ENCODE results near the gene RGMB.
"Not testable (repeated sequence)": the region's sequence is repeated elsewhere in the genome, so short reads cannot be mapped to it uniquely, and the experiment has no call there.

RGMB gene

GRCh38 chr5:98736753-98737152 lies 36.7 kb upstream of the RGMB start:
- Histone ChIP-seq H3K4me1 (ENCODE audit: control insufficient read depth in 1 of 2, insufficient read depth in 1 of 2, low read depth in 1 of 2, low read length in 1 of 2) (no peaks in the 10 kb centered on the region), H3K27me3 (no peaks in the 10 kb centered on the region), H3K27ac (no peak overlapping the region), H3K36me3 (no peaks in the 10 kb centered on the region), H3K9me3 (no peaks in the 10 kb centered on the region), H3K4me3 (ENCODE audit: low read depth in 1 of 2, low read length in 1 of 2) (no peak overlapping the region)
- TF ChIP-seq CTCF (IDR thresholded peaks at IDR 0.05), result no peak

DNA sequence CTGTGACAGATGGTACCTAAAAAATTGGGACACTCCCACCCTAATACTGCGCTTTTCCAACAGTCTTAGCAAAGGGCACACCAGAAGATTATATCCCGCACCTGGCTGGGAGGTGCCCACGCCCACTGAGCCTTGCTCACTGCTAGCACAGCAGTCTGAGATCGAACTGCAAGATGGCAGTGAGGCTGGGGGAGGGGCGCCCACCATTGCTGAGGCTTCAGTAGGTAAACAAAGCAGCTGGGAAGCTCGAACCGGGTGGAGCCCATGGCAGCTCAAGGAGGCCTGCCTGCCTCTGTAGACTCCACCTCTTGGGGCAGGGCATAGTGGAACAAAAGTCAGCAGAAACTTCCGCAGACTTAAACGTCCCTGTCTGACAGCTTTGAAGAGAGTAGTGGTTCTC lies 36.0 kb upstream of the RGMB start:
- not testable (repeated sequence) for H3K9me3 ChIP-seq; H3K27me3 ChIP-seq; H3K4me1 ChIP-seq (ENCODE audit: control insufficient read depth in 1 of 2, insufficient read depth in 1 of 2, low read depth in 1 of 2, low read length in 1 of 2); H3K4me3 ChIP-seq (ENCODE audit: low read depth in 1 of 2, low read length in 1 of 2); H3K27ac ChIP-seq; H3K36me3 ChIP-seq

DNA sequence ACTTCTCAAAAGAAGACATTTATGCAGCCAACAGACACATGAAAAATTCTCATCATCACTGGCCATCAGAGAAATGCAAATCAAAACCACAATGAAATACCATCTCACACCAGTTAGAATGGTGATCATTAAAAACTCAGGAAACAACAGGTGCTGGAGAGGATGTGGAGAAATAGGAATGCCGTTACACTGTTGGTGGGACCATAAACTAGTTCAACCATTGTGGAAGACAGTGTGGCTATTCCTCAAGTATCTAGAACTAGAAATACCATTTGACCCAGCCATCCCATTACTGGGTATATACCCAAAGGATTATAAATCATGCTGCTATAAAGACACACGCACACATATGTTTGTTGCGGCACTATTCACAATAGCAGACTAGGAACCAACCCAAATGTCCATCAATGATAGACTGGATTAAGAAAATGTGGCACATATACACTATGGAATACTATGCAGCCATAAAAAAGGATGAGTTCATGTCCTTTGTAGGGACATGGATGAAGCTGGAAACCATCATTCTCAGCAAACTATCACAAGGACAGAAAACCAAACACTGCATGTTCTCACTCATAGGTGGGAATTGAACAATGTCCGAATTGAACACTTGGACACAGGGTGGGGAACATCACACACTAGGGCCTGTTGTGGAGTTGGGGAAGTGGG lies 34.8 kb upstream of the RGMB start:
- H3K36me3 ChIP-seq; H3K4me3 ChIP-seq (ENCODE audit: low read depth in 1 of 2, low read length in 1 of 2); H3K27me3 ChIP-seq: not testable (repeated sequence)

DNA sequence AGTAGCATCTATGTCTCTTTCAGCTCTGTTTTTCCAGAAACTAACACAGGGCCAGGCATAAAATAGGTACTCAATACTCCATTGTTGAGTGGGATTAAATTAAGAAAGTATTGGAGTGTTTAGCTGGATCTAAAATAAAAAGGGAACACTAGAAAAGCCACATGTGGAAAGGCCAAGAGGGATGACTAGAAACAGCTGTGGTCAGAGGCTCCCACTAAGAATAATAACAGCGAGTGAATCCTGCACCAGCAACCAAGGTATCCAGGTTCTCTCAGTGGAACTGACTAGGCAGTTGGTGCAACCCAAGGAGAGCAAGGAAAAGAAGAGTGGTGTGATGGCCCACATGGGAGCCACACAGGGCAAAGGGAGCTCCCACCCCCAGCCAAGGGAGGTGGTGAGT lies 31.5 kb upstream of the RGMB start:
- no peak overlapping the region for H3K4me3 ChIP-seq (ENCODE audit: low read depth in 1 of 2, low read length in 1 of 2)
- no peaks in the 10 kb centered on the region for H3K9me3 ChIP-seq
- H3K36me3 ChIP-seq, result no peaks in the 10 kb centered on the region
- H3K27me3 ChIP-seq, result no peaks in the 10 kb centered on the region
- TF ChIP-seq CTCF (IDR thresholded peaks at IDR 0.05), result no peak
- H3K4me1 ChIP-seq (ENCODE audit: control insufficient read depth in 1 of 2, insufficient read depth in 1 of 2, low read depth in 1 of 2, low read length in 1 of 2), result no peaks in the 10 kb centered on the region
- no peak overlapping the region for H3K27ac ChIP-seq

More for the DNA sequence above, 34.8 kb upstream of the RGMB start:
- not testable (repeated sequence) for H3K4me1 ChIP-seq (ENCODE audit: control insufficient read depth in 1 of 2, insufficient read depth in 1 of 2, low read depth in 1 of 2, low read length in 1 of 2); H3K27ac ChIP-seq; H3K9me3 ChIP-seq

DNA sequence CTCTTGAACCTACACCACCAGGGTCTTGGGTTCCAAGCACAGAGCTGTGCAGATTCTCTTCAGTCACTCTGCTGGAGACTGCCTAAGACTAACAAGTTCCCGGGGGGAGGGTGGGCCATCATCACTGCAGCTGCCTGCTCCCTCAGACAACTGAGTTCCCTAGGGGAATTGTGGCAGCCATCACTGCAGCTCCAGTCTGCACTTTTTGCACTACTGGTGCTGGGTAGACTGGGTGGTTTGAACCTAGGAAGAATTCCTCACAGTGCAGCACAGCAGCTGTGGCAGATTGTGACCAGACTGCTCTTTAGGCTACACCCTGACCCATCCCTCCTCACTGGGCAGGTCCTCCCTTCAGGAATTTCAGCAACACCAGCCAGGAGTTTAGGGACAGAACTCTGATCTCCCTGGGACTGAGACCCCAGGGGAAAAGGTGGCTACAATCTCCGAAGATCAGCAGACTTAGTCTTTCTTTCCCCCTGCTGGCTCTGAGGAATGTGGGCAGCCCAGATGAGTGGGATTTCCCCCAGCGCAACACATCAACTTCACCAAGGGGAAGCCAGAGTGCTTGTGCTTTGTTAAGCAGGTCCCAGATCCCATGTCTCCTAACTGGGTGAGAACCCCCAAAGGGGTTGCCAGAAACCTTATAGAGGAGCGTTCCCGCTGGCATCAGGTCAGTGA lies 30.9 kb upstream of the RGMB start:
- no peak for TF ChIP-seq CTCF (IDR thresholded peaks at IDR 0.05)
- H3K4me1 ChIP-seq (ENCODE audit: control insufficient read depth in 1 of 2, insufficient read depth in 1 of 2, low read depth in 1 of 2, low read length in 1 of 2), result no peaks in the 10 kb centered on the region
- H3K4me3 ChIP-seq (ENCODE audit: low read depth in 1 of 2, low read length in 1 of 2), result no peak overlapping the region
- no peaks in the 10 kb centered on the region for H3K36me3 ChIP-seq
- no peak overlapping the region for H3K27ac ChIP-seq
- no peaks in the 10 kb centered on the region for H3K9me3 ChIP-seq
- no peaks in the 10 kb centered on the region for H3K27me3 ChIP-seq

DNA sequence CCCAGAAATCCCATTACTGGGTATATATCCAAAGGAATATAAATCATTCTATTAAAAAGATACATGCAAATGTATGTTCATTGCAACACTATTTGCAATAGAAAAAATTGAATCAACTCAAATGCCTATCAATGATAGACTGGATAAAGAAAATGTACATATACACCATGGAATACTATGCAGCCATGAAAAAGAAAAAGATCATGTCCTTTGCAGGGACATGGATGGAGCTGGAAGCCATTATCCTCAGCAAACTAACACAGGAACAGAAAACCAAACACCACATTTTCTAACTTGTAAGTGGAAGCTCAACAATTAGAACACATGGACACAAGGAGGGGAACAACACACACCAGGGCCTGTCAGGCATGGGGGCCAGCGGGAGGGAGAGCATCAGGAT lies 25.2 kb upstream of the RGMB start:
- H3K27me3 ChIP-seq; H3K9me3 ChIP-seq; H3K36me3 ChIP-seq; H3K4me3 ChIP-seq (ENCODE audit: low read depth in 1 of 2, low read length in 1 of 2); H3K4me1 ChIP-seq (ENCODE audit: control insufficient read depth in 1 of 2, insufficient read depth in 1 of 2, low read depth in 1 of 2, low read length in 1 of 2); H3K27ac ChIP-seq: not testable (repeated sequence)

DNA sequence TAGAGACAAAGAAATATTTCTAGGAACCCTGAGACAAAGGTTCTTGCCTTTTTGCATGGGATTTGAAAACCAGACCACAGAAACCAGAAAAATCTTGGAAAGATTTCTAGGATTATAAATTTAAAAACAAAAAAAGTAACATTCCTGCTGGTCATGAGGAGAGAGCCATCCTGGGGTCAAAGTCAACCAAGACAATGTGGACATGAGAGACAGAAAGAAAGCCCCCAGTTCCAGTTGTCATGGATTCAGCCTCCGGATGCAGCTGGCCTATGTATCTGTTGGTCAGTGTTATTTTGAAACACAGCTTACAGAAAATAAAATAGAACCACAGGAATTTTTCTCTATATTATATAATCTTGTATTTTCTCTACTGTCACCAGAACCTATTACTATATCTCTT lies 24.4 kb upstream of the RGMB start:
- H3K4me1 ChIP-seq (ENCODE audit: control insufficient read depth in 1 of 2, insufficient read depth in 1 of 2, low read depth in 1 of 2, low read length in 1 of 2), result no peaks in the 10 kb centered on the region
- H3K4me3 ChIP-seq (ENCODE audit: low read depth in 1 of 2, low read length in 1 of 2), result no peak overlapping the region
- H3K27ac ChIP-seq, result no peak overlapping the region
- H3K27me3 ChIP-seq, result peaks cover 3% of the 10 kb centered on the region
- no peaks in the 10 kb centered on the region for H3K9me3 ChIP-seq
- H3K36me3 ChIP-seq, result no peaks in the 10 kb centered on the region
- TF ChIP-seq CTCF (IDR thresholded peaks at IDR 0.05), result no peak
